Activated T-helper 2 cell treated with anti-CD3 and anti-CD28 coated beads, Interferon-gamma antibody, Interleukin-2, Interleukin-4, amounts not matched to agents 10 μg/mL and 5 μg/mL and 100 μg/mL, durations not matched to agents 14 hours and 24 hours and 36 hours (primary cell): ENCODE measurements around the gene ISY1. TPM values are rescaled to one million over a fixed set of nuclear protein-coding genes. Genes with fewer than 3 reads are reported as not detected.
"Not testable (repeated sequence)": the region's sequence is repeated elsewhere in the genome, so short reads cannot be mapped to it uniquely, and the experiment has no call there.

Source experiments
- DNase-seq: peaks from one replicate; pipeline ENCODE4 v3.0.0; 2021; ENCODE audit warnings: low spot score
- H3K27ac Mint-ChIP-seq: one replicate; pipeline ENCODE4 v1.8.0; 2021; ENCODE audit warnings: mixed read lengths
- H3K27me3 Mint-ChIP-seq: one replicate; pipeline ENCODE4 v1.8.0; 2021; ENCODE audit warnings: low read depth, mixed read lengths
- H3K36me3 Mint-ChIP-seq: one replicate; pipeline ENCODE4 v1.8.0; 2021; ENCODE audit warnings: low read depth, mixed read lengths
- H3K4me1 Mint-ChIP-seq: one replicate; pipeline ENCODE4 v1.8.0; 2021; ENCODE audit warnings: low read depth, mixed read lengths
- H3K4me3 Mint-ChIP-seq: one replicate; pipeline ENCODE4 v1.8.0; 2021; ENCODE audit warnings: low read depth, mild to moderate bottlenecking, moderate library complexity, mixed read lengths
- H3K9me3 Mint-ChIP-seq: one replicate; pipeline ENCODE4 v1.8.0; 2021; ENCODE audit warnings: mixed read lengths
- intact Hi-C: fragments of 100-400 bp; cut with micrococcal nuclease; formaldehyde crosslinking; loops from one replicate; pipeline ENCODE4 v1.15.1; 2023
- total RNA-seq: library from RNA; stranded (reverse); gene quantifications from 2 replicates; pipeline ENCODE4 v1.2.3, GENCODE V29; 2022

ISY1 gene
- total RNA-seq, 1 donor from 2014 or later = 71.4 TPM

DNA sequence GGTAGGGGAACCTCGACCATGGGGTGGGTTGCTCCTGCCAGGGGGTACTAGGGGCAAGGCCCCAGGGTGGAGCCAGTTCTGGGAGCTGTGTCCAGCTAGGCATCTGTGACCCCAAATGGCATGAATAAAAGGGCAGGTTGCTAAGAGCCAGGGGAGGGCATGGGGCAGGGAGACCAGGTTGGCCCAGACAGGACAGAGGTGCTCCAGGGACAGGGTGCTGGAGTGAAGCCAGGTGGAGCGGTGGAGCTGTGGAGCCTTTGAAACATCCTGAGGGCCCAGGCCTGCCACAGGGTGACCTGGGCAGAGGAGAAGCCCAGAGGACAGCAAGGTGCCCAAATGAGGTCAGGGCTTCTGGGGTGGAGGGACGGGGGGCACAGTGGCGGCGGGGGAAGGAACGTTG lies 72.6 kb downstream of the ISY1 start:
- H3K4me1 Mint-ChIP-seq, intact Hi-C loops, H3K27me3 Mint-ChIP-seq, DNase-seq, H3K4me3 Mint-ChIP-seq, H3K9me3 Mint-ChIP-seq, H3K27ac Mint-ChIP-seq, H3K36me3 Mint-ChIP-seq: not testable (repeated sequence)

DNA sequence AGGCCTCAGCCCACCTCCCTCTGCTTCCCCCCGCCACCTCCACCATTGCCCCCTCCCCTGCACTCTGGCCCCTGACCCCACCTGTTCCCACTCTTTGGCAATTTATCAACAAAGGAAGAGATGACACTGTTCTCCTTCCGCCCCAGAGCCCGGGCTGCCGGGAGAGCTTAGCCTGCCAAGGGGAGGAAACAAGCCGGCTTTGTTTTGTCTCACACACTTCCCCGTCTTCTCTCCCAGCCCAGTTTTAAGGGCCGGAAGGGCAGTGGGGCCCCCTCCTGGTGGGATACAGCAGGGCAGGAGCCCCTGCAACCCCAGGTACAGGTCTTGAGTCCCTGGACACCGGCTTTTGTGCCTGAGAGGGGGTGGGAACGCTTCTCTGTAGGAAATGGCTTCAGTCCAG lies 73.0 kb downstream of the ISY1 start:
- H3K27ac Mint-ChIP-seq, H3K27me3 Mint-ChIP-seq, intact Hi-C loops, H3K4me3 Mint-ChIP-seq, H3K9me3 Mint-ChIP-seq, DNase-seq, H3K36me3 Mint-ChIP-seq, H3K4me1 Mint-ChIP-seq: not testable (repeated sequence)

DNA sequence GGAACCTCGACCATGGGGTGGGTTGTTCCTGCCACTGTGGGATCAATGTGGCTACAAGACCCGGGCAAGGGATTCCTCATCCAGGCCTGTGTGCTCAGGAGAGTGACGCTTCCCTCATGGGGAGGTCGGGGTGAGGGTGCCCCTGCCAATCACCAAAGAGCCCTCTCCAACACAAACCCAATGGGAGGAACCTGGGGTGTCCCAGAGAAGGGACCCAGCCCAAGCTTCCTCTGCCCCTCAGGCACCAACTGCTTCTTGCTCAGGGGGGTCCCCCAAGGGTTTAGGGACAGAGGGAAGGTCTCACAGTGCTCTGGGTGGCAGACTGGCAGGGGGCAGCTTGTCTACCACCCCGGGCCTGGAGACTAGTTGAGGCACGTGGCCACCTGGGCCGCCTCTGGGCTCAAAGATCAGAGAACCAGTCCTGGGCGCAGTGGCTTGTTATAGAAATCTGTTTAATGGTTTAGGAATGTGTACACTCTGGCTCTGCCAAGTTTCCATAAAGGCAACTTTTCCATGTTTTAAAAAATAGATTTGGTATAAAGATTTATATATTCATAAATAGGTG lies 73.6 kb downstream of the ISY1 start:
- no peaks in the 10 kb centered on the region for H3K9me3 Mint-ChIP-seq
- no peak overlapping the region for H3K27ac Mint-ChIP-seq
- intact Hi-C loops = no loop called here
- H3K27me3 Mint-ChIP-seq = no peaks in the 10 kb centered on the region
- no peak overlapping the region for H3K4me3 Mint-ChIP-seq
- no peak for DNase-seq
- no peaks in the 10 kb centered on the region for H3K4me1 Mint-ChIP-seq
- H3K36me3 Mint-ChIP-seq = peaks cover 5% of the 10 kb centered on the region

DNA sequence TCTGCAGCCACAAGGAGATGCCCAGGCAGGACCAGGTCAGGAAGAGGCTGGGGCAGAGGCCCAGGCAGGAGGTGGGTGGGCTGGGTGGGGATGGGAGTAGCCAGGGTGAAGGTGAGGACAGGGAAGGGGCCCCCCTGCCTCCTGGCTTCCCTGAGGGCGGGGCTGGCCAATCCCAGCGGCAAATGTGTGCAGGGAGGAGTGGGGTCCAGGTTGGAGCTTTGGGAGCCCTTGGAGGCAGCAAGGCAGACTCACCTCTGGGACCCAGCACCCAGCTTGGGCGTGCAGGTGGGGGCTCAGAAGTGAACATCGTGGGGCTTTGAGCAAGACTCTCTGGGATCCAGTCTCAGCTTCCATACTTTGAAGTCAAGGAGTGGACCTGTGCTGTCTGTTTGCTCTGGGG lies 75.0 kb downstream of the ISY1 start:
- H3K27me3 Mint-ChIP-seq = no peaks in the 10 kb centered on the region
- no peak overlapping the region for H3K27ac Mint-ChIP-seq

DNA sequence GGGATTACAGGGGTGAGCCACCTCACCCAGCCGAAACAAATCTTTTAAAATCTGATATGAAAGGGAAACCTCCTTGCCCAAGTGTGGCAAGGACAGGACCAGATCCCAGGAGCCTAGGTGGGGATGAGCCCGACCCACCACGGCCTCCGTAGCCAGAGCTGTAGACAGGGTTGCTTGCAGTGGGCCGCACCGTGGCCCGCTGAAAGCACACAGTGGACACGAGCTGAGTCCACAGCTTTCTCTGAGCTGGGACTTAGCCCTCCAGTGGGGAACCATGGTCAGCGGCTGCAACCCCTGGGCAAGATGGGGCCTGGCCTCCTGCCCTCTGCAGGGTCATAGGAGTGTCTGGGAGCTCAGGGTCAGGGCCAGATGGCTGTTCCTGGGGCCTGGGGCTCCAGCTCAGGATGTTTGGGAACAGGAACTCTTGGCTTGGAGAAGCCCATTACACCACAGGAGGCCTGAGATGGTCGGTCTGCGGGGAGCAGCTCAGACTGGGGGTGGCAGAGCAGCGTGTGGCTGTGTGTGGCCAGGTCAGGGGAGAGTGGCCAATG lies 75.6 kb downstream of the ISY1 start:
- no peak for DNase-seq
- Mint-ChIP-seq H3K27ac (no peak overlapping the region), H3K27me3 (no peaks in the 10 kb centered on the region), H3K4me1 (peaks cover 2% of the 10 kb centered on the region), H3K4me3 (no peak overlapping the region), H3K36me3 (peaks cover 3% of the 10 kb centered on the region), H3K9me3 (no peaks in the 10 kb centered on the region)
- intact Hi-C loops = no loop called here

More for the DNA sequence above, 75.0 kb downstream of the ISY1 start:
- intact Hi-C loops = no loop called here
- Mint-ChIP-seq H3K36me3 (peaks cover 3% of the 10 kb centered on the region), H3K4me3 (no peak overlapping the region), H3K4me1 (peaks cover 2% of the 10 kb centered on the region), H3K9me3 (no peaks in the 10 kb centered on the region)
- no peak for DNase-seq

DNA sequence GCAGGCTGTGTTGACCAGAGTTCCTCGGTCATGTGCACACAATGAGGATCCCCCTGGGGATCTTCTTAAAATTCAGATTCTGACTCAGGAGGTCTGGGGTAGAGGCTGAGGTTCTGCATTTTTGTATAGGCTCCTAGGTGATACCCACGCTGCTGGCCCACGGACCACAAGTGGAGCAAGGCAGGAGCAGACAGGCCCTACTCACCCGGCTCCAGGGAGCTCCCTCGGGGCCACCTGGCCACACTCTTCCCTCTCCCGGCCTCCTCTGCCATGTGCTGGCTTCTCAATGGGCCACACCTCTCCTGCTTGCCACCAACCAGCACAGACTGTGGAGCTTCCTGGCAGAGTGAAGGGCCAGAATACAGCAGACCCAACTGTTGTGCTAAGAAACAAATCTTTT lies 76.4 kb downstream of the ISY1 start:
- Mint-ChIP-seq H3K9me3 (no peaks in the 10 kb centered on the region), H3K27ac (no peak overlapping the region), H3K4me1 (peaks cover 2% of the 10 kb centered on the region), H3K27me3 (no peaks in the 10 kb centered on the region), H3K36me3 (peaks cover 3% of the 10 kb centered on the region), H3K4me3 (no peak overlapping the region)
- intact Hi-C loops = no loop called here
- no peak for DNase-seq

DNA sequence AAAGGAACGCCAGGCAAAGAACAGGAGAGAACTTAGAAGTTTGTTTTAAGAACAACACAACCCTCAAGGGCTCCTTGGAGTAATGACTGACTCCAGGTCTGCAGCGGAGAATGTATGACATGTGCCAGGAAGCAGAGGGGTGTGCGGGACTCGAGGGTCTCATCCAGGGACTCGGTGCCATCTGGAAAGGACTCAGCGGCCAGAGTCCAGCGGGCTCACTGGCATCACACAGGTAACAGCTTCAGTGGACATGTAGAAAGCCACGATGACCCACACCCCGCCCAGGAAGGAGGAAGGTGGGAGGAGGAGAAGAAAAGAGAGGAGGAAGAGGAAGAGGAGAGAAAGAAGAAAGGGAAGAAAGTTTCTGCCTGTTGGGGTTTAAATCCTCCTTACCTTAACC lies 78.8 kb downstream of the ISY1 start:
- Mint-ChIP-seq H3K4me3 (no peak overlapping the region), H3K27ac (no peak overlapping the region), H3K36me3 (peaks cover 3% of the 10 kb centered on the region), H3K27me3 (no peaks in the 10 kb centered on the region), H3K4me1 (peaks cover 2% of the 10 kb centered on the region), H3K9me3 (no peaks in the 10 kb centered on the region)
- intact Hi-C loops = no loop called here
- DNase-seq = no peak

DNA sequence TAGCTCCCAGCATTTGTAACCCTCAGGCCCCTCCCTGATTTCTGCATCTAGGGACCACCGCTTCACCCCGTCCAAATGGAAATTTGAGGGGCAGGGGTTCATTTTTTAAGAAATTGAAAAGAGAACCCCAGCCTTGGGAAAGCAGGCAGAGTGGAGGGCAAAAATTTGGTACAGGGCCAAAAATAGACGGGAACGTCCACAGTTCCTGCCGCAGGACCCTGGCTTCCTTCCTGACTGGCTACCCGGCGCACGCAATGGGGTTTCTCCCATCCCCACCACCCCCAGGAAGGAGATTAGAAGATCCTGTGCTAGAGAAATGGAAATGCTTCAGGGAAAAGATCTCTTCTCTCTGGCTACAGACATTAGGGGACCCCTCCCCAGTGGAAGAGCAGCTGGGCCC lies 79.4 kb downstream of the ISY1 start:
- Mint-ChIP-seq H3K4me3 (no peak overlapping the region), H3K4me1 (peaks cover 2% of the 10 kb centered on the region), H3K27me3 (no peaks in the 10 kb centered on the region), H3K27ac (no peak overlapping the region), H3K9me3 (no peaks in the 10 kb centered on the region), H3K36me3 (peaks cover 3% of the 10 kb centered on the region)
- no peak for DNase-seq
- intact Hi-C loops = no loop called here

DNA sequence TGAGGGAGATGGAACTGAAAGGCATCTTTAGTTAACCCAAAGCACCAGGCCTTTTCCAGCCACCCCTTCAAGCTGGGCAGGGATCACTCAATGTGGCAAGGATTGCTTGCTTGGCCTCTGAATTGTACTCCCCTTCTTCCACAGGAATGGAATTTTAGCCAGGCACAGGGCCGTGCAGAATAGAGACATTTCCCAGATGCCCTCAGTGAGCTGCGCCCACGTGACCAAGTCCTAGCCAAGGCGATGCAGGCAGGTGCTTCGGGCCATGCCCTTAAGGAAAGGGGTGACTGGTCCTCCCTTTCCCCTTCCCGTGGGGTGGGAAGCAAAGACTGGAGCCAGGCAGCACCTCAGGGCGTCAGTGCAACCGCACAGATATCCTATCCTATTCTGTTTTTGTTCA lies 82.4 kb downstream of the ISY1 start:
- Mint-ChIP-seq H3K4me1 (peaks cover 2% of the 10 kb centered on the region), H3K9me3 (no peaks in the 10 kb centered on the region), H3K4me3 (no peak overlapping the region), H3K27me3 (no peaks in the 10 kb centered on the region), H3K36me3 (no peaks in the 10 kb centered on the region), H3K27ac (no peak overlapping the region)
- DNase-seq = no peak
- intact Hi-C loops = no loop called here

Other genes starting within 250 kb of the ISY1 start
- 0.37 TPM in 1 of 2 replicates, not detected in the other for gene CFAP92, start 167.0 kb downstream of the ISY1 start, total RNA-seq
- 0.11 and 0.32 TPM in 2 replicates for gene EFCC1, start 159.8 kb downstream of the ISY1 start, total RNA-seq
- gene GP9, start 100.3 kb downstream of the ISY1 start, total RNA-seq = not detected in 2 replicates
- gene RAB43, start 39.3 kb downstream of the ISY1 start, total RNA-seq = 30.7 and 32.1 TPM in 2 replicates
- 351 TPM in 2 replicates for gene CNBP, start 22.8 kb upstream of the ISY1 start, total RNA-seq
- gene COPG1, start 88.5 kb upstream of the ISY1 start, total RNA-seq = 182 and 187 TPM in 2 replicates
- 63.6 and 70.7 TPM in 2 replicates for gene HMCES, start 117.8 kb upstream of the ISY1 start, total RNA-seq